GM12865 (cell line): ENCODE data around the gene LYPD8.
"Not testable (repeated sequence)": the region's sequence is repeated elsewhere in the genome, so short reads cannot be mapped to it uniquely, and the experiment has no call there.

Experiments used
- DNase-seq: peaks from one replicate; pipeline ENCODE4 v3.0.0; 2010; ENCODE audit warnings: low read depth
- H3K4me3 ChIP-seq: 2 replicates; pipeline ENCODE4 v1.5.1; 2011; ENCODE audit warnings: mild to moderate bottlenecking, low read depth, low read length, control low read depth
- CTCF ChIP-seq: IDR thresholded peaks from 2 replicates; pipeline ENCODE4 v1.5.1; 2011; ENCODE audit warnings: low read length, control low read depth, low read depth, inconsistent platforms; ENCODE audit not compliant: insufficient read depth; ENCODE audit errors: missing control alignments

The LYPD8 gene

GRCh38 chr1:248792342-248792741, 36.8 kb upstream of the LYPD8 start:
- no peak overlapping the region for H3K4me3 ChIP-seq
- peak; percentile 25 for DNase-seq
- TF ChIP-seq CTCF = no peak

GRCh38 chr1:248791010-248791409, 35.5 kb upstream of the LYPD8 start:
- no peak for TF ChIP-seq CTCF
- no peak for DNase-seq
- no peak overlapping the region for H3K4me3 ChIP-seq

GRCh38 chr1:248790456-248790855, 34.9 kb upstream of the LYPD8 start:
- TF ChIP-seq CTCF = no peak
- H3K4me3 ChIP-seq = no peak overlapping the region
- DNase-seq = no peak

GRCh38 chr1:248789337-248789736, 33.8 kb upstream of the LYPD8 start:
- not testable (repeated sequence) for H3K4me3 ChIP-seq, DNase-seq

GRCh38 chr1:248788327-248788726, 32.8 kb upstream of the LYPD8 start:
- DNase-seq = no peak
- no peak for TF ChIP-seq CTCF
- H3K4me3 ChIP-seq = no peak overlapping the region

GRCh38 chr1:248787430-248787829, 31.9 kb upstream of the LYPD8 start:
- no peak for TF ChIP-seq CTCF
- DNase-seq = peak; percentile 52

GRCh38 chr1:248786156-248786555, 30.6 kb upstream of the LYPD8 start:
- TF ChIP-seq CTCF = no peak
- H3K4me3 ChIP-seq = no peak overlapping the region
- DNase-seq = peak; percentile 44

More at GRCh38 chr1:248787430-248787829, 31.9 kb upstream of the LYPD8 start:
- no peak overlapping the region for H3K4me3 ChIP-seq
